Activated naive CD4-positive, alpha-beta T cell treated with anti-CD3 and anti-CD28 coated beads, Interleukin-2, amount 50 U/mL, for 24 hours (primary cell): ENCODE measurements around the gene NSMCE4A.
"Not testable (repeated sequence)": the region's sequence is repeated elsewhere in the genome, so short reads cannot be mapped to it uniquely, and the experiment has no call there.

Experiments used
- H3K27ac Mint-ChIP-seq: one replicate; pipeline ENCODE4 v1.8.0; 2021; ENCODE audit warnings: mild to moderate bottlenecking, mixed read lengths
- H3K27me3 Mint-ChIP-seq: one replicate; pipeline ENCODE4 v1.8.0; 2021; ENCODE audit warnings: mixed read lengths
- H3K36me3 Mint-ChIP-seq: one replicate; pipeline ENCODE4 v1.8.0; 2021; ENCODE audit warnings: mixed read lengths
- H3K4me1 Mint-ChIP-seq: one replicate; pipeline ENCODE4 v1.8.0; 2021; ENCODE audit warnings: mixed read lengths
- H3K4me3 Mint-ChIP-seq: one replicate; pipeline ENCODE4 v1.8.0; 2021; ENCODE audit warnings: mild to moderate bottlenecking, mixed read lengths
- H3K9me3 Mint-ChIP-seq: one replicate; pipeline ENCODE4 v1.8.0; 2021; ENCODE audit warnings: mixed read lengths

The NSMCE4A gene

GRCh38 chr10:121961456-121961855, 13.6 kb downstream of the NSMCE4A start:
- Mint-ChIP-seq H3K27me3 (no peaks in the 10 kb centered on the region), H3K36me3 (peaks cover 10% of the 10 kb centered on the region), H3K9me3 (no peaks in the 10 kb centered on the region), H3K27ac (no peak overlapping the region), H3K4me1 (no peaks in the 10 kb centered on the region), H3K4me3 (no peak overlapping the region)

GRCh38 chr10:121959671-121960070, 15.3 kb downstream of the NSMCE4A start:
- Mint-ChIP-seq H3K9me3 (no peaks in the 10 kb centered on the region), H3K4me3 (no peak overlapping the region), H3K4me1 (no peaks in the 10 kb centered on the region), H3K36me3 (peaks cover 13% of the 10 kb centered on the region), H3K27me3 (no peaks in the 10 kb centered on the region), H3K27ac (peak overlapping the region; percentile 69)

DNA sequence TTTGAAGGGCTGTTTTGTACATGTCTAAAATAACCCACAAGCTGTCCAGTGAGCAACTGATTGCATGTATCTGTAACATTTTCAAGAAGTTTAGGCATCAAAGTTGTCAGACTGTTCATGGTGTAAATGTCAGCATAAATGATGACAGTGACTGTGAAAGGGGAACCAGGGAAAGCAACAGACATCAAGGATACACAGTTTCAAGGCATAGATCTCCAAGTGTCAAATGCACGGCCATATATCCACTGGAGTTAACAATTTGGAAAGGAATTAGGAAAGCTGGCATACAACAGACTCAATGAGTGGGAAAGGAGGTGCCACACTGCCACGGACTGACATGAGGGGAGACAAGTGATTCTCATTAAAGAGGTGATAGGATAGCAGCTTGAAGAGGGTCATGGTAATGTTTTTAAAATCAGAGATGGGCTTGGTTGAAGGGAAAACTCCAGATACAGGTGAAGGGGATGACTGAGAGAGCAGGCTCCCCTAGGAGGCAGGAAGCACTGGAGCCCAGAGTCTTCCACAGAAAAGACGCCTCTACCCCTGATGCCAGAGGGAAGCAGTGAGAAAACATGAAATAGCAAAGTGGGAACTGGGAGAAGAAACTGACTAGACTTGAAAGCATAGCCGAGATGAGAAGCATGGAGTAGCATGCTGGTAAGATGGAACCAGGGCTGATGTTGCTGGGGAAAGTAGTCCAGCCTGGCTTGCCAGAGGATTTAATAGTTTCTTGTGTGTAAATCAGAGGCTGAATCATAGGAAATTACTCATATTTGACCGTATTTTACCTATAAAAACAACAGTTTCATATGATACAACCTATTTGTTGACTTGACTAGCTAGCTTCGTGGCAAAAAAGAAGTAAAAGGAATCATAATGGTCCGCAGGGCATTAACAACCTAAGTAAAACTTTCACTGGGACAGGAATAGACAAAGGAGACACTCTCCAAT, 18.6 kb downstream of the NSMCE4A start:
- peaks cover 17% of the 10 kb centered on the region for H3K36me3 Mint-ChIP-seq
- no peaks in the 10 kb centered on the region for H3K4me1 Mint-ChIP-seq
- H3K9me3 Mint-ChIP-seq: no peaks in the 10 kb centered on the region
- H3K27ac Mint-ChIP-seq: peak overlapping the region; percentile 76
- H3K27me3 Mint-ChIP-seq: no peaks in the 10 kb centered on the region
- no peak overlapping the region for H3K4me3 Mint-ChIP-seq

- H3K4me1 Mint-ChIP-seq: no peaks in the 10 kb centered on the region
- no peaks in the 10 kb centered on the region for H3K9me3 Mint-ChIP-seq
- H3K4me3 Mint-ChIP-seq: no peak overlapping the region
- no peak overlapping the region for H3K27ac Mint-ChIP-seq
- peaks cover 17% of the 10 kb centered on the region for H3K36me3 Mint-ChIP-seq
- H3K27me3 Mint-ChIP-seq: no peaks in the 10 kb centered on the region
Measured at GRCh38 chr10:121952226-121952625, 22.8 kb downstream of the NSMCE4A start.

DNA sequence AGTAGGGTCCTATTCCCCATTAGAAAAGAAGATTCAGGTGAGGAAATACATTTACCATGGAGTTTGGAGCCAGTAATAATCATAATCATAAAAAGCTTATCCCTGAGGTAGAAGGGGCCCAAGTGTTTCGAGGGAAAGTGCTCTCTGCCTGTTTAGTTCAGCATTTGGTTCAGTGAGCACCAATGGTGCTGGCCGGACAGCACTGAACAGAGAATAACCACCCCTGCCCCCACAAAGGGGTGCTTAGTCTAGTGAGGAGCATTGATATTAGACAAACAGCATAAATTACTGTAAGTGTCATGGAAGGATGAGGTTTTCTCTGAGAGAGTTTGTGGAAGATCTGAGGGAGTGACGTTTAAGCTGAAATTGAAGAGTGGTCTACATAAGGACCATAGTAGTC, 25.6 kb downstream of the NSMCE4A start:
- H3K27me3 Mint-ChIP-seq: no peaks in the 10 kb centered on the region
- no peak overlapping the region for H3K27ac Mint-ChIP-seq
- peaks cover 9% of the 10 kb centered on the region for H3K36me3 Mint-ChIP-seq
- no peaks in the 10 kb centered on the region for H3K4me1 Mint-ChIP-seq
- no peaks in the 10 kb centered on the region for H3K9me3 Mint-ChIP-seq
- no peak overlapping the region for H3K4me3 Mint-ChIP-seq

DNA sequence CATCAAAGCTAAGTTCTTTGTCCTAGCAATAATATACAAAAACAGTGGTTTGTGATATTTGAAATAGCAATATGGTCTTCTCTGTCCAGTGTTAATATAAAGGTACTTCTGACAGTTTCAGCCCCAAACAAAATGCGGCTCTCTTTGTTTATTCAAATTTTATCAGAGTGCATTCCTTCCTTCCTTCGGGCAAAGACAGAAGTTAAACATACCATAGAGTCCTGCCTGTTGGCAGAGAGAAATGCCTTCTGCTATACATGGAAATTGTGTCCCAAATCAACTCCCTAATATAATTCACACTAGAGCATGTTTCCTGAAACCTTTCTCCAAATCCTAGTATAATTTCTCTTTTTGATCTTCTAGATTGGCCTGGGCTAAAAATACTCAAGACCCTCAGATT, 26.0 kb downstream of the NSMCE4A start:
- Mint-ChIP-seq H3K27ac (no peak overlapping the region), H3K9me3 (no peaks in the 10 kb centered on the region), H3K4me1 (no peaks in the 10 kb centered on the region), H3K36me3 (peaks cover 9% of the 10 kb centered on the region), H3K4me3 (no peak overlapping the region), H3K27me3 (no peaks in the 10 kb centered on the region)

GRCh38 chr10:121947343-121948330, 27.4 kb downstream of the NSMCE4A start:
- Mint-ChIP-seq H3K4me1 (no peaks in the 10 kb centered on the region), H3K27me3 (peaks cover 4% of the 10 kb centered on the region), H3K36me3 (peaks cover 3% of the 10 kb centered on the region), H3K9me3 (no peaks in the 10 kb centered on the region), H3K4me3 (no peak overlapping the region), H3K27ac (no peak overlapping the region)

- Mint-ChIP-seq H3K27ac (no peak overlapping the region), H3K27me3 (peaks cover 9% of the 10 kb centered on the region), H3K4me1 (no peaks in the 10 kb centered on the region), H3K36me3 (no peaks in the 10 kb centered on the region), H3K9me3 (no peaks in the 10 kb centered on the region), H3K4me3 (no peak overlapping the region)
Measured at GRCh38 chr10:121942749-121943416, 32.1 kb downstream of the NSMCE4A start.

DNA sequence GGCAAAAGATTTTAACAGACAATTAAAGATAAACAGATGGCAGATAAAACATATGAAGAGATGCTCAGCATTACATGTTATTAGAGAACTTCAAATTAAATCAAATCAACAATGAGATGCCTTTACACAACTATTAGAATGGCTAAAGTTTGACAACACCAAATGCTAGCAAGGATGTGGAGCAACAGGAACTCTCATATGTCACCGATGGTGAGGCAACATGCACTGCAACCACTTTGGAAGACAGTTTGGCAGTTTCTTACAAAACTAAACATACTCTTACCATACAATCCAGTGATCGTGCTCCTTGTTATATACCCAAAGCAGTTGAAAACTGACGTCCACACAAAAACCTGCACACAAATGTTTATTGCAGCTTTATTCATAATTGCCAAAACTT, 33.5 kb downstream of the NSMCE4A start:
- H3K27me3 Mint-ChIP-seq: peaks cover 9% of the 10 kb centered on the region
- H3K4me1 Mint-ChIP-seq: no peaks in the 10 kb centered on the region
- no peak overlapping the region for H3K27ac Mint-ChIP-seq
- no peak overlapping the region for H3K4me3 Mint-ChIP-seq
- no peaks in the 10 kb centered on the region for H3K36me3 Mint-ChIP-seq
- no peaks in the 10 kb centered on the region for H3K9me3 Mint-ChIP-seq

GRCh38 chr10:121936295-121936694, 38.7 kb downstream of the NSMCE4A start:
- no peak overlapping the region for H3K27ac Mint-ChIP-seq
- no peaks in the 10 kb centered on the region for H3K9me3 Mint-ChIP-seq
- no peak overlapping the region for H3K4me3 Mint-ChIP-seq
- H3K27me3 Mint-ChIP-seq: peaks cover 5% of the 10 kb centered on the region
- no peaks in the 10 kb centered on the region for H3K36me3 Mint-ChIP-seq
- H3K4me1 Mint-ChIP-seq: no peaks in the 10 kb centered on the region

DNA sequence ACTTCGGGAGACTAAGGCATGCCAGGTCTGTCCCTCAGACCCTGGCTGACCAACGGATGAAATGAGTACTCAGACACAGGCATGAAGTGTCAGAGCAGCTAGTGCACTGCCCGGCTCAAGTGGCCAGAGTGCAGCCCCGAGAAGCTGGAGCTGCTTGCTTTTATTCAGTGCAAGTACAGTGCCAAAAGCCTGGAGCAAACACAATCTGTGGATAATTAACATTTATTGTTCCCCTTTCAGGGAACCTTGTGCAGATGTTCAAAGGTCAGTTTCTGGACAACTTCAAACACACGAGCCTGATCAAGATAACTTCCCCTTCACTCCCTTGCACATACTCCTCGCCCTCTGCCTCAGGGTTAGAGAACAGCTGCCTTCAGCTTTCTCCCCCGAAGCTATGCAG, 39.3 kb downstream of the NSMCE4A start:
- Mint-ChIP-seq H3K27me3 (peaks cover 5% of the 10 kb centered on the region), H3K4me3 (no peak overlapping the region), H3K27ac (no peak overlapping the region), H3K4me1 (no peaks in the 10 kb centered on the region), H3K9me3 (no peaks in the 10 kb centered on the region), H3K36me3 (no peaks in the 10 kb centered on the region)

- Mint-ChIP-seq H3K4me3 (peak overlapping the region; percentile 62), H3K4me1 (peaks cover 25% of the 10 kb centered on the region)
- not testable (repeated sequence) for H3K27ac Mint-ChIP-seq, H3K27me3 Mint-ChIP-seq, H3K9me3 Mint-ChIP-seq, H3K36me3 Mint-ChIP-seq
Measured at GRCh38 chr10:121930268-121931085, 44.5 kb downstream of the NSMCE4A start.

- Mint-ChIP-seq H3K4me1 (peaks cover 32% of the 10 kb centered on the region), H3K27ac (peak overlapping the region; percentile 68), H3K4me3 (peak overlapping the region; percentile 62)
- not testable (repeated sequence) for H3K36me3 Mint-ChIP-seq, H3K27me3 Mint-ChIP-seq, H3K9me3 Mint-ChIP-seq
Measured at GRCh38 chr10:121929585-121930267, 45.3 kb downstream of the NSMCE4A start.

GRCh38 chr10:121928528-121928884, 46.5 kb downstream of the NSMCE4A start:
- Mint-ChIP-seq H3K27ac (peak overlapping the region; percentile 89), H3K4me1 (peaks cover 32% of the 10 kb centered on the region), H3K36me3 (no peaks in the 10 kb centered on the region), H3K4me3 (peak overlapping the region; percentile 90), H3K9me3 (no peaks in the 10 kb centered on the region), H3K27me3 (no peaks in the 10 kb centered on the region)
